ENCODE measurements around the gene SECISBP2. TPM values are rescaled to one million over a fixed set of nuclear protein-coding genes. Genes with fewer than 3 reads are reported as not detected.

Gene SECISBP2
- total and polyA plus RNA-seq, 2 donors (not counting 1 experiment from before 2014, with no cell fraction given) = 56.6 to 124 TPM

GRCh38 chr9:89277043-89277442 is 41.3 kb upstream of the SECISBP2 start:
- no peaks in the 10 kb centered on the region for H3K79me2 ChIP-seq (ENCODE audit: control insufficient read depth, insufficient read depth, low read length)
- Mint-ChIP-seq H3K4me3 (no peak overlapping the region), H3K27me3 (peaks cover 11% of the 10 kb centered on the region), H3K4me1 (no peaks in the 10 kb centered on the region), H3K27ac (no peak overlapping the region), H3K9me3 (ENCODE audit: insufficient read depth) (peaks cover 18% of the 10 kb centered on the region)
- no peaks in the 10 kb centered on the region for H3K36me3 ChIP-seq (replicated peaks in 1 of 2; ENCODE audit: control extremely low read depth in 1 of 2, control insufficient read depth in 1 of 2, extremely low read depth in 1 of 2, insufficient read depth in 2 of 2, low read length in 1 of 2)
- ChIA-PET POLR2A (no interaction called here), CTCF (no interaction called here)
- no peak overlapping the region for H2AFZ ChIP-seq (ENCODE audit: insufficient read depth, low read depth, low read length, poor library complexity, severe bottlenecking)
- H3K9ac ChIP-seq (ENCODE audit: low read length) = no peak overlapping the region
- no peaks in the 10 kb centered on the region for H3K4me1 ChIP-seq (ENCODE audit: control insufficient read depth in 2 of 2, insufficient read depth in 2 of 2, low read length in 2 of 2)
- TF ChIP-seq EZH2 (IDR thresholded peaks at IDR 0.05; ENCODE audit: borderline replicate concordance, insufficient read depth, low read depth, low read length, poor library complexity, severe bottlenecking) = no peak
- TF ChIP-seq, protein P1, sequence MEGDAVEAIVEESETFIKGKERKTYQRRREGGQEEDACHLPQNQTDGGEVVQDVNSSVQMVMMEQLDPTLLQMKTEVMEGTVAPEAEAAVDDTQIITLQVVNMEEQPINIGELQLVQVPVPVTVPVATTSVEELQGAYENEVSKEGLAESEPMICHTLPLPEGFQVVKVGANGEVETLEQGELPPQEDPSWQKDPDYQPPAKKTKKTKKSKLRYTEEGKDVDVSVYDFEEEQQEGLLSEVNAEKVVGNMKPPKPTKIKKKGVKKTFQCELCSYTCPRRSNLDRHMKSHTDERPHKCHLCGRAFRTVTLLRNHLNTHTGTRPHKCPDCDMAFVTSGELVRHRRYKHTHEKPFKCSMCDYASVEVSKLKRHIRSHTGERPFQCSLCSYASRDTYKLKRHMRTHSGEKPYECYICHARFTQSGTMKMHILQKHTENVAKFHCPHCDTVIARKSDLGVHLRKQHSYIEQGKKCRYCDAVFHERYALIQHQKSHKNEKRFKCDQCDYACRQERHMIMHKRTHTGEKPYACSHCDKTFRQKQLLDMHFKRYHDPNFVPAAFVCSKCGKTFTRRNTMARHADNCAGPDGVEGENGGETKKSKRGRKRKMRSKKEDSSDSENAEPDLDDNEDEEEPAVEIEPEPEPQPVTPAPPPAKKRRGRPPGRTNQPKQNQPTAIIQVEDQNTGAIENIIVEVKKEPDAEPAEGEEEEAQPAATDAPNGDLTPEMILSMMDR (IDR thresholded peaks at IDR 0.05) = no peak
- intact Hi-C loops (cut with micrococcal nuclease) = loop anchor here (5.0 kb wide), 1 partner anchor 685 kb away; no protein-coding TSS in a partner anchor
- WGBS (ENCODE audit: insufficient coverage) = 100% methylated on average over 1 of the region's 2 CpGs
- H3K27me3 ChIP-seq (replicated peaks in 1 of 4; ENCODE audit: control extremely low read depth in 1 of 4, control insufficient read depth in 3 of 4, insufficient read depth in 4 of 4, low read length in 3 of 4) = no peaks in the 10 kb centered on the region
- peaks cover 8 to 22% (median 18%) of the 10 kb centered on the region in 3 donors for H3K9me3 ChIP-seq (ENCODE audit: control extremely low read depth in 1 of 3, control insufficient read depth in 2 of 3, insufficient read depth in 1 of 3, low read length in 2 of 3)
- no peak overlapping the region for H3K4me3 ChIP-seq (ENCODE audit: control extremely low read depth in 1 of 5, extremely low read depth in 1 of 5, insufficient read depth in 1 of 5, low read depth in 2 of 5, low read length in 4 of 5)
- H4K20me1 ChIP-seq (ENCODE audit: control insufficient read depth, insufficient read depth, low read length, poor library complexity, severe bottlenecking) = no peaks in the 10 kb centered on the region
- DNase-seq = no peak
- no peak overlapping the region for H3K4me2 ChIP-seq (replicated peaks; ENCODE audit: low read depth, low read length, poor library complexity, severe bottlenecking)
- no peak overlapping the region for H3K27ac ChIP-seq (ENCODE audit: low read length in 2 of 2)
- no peak for ATAC-seq (ENCODE audit: low read depth)

- no peak overlapping the region for H3K27ac Mint-ChIP-seq
- Histone ChIP-seq H3K36me3 (replicated peaks in 1 of 2; ENCODE audit: control extremely low read depth in 1 of 2, control insufficient read depth in 1 of 2, extremely low read depth in 1 of 2, insufficient read depth in 2 of 2, low read length in 1 of 2) (no peaks in the 10 kb centered on the region), H3K4me1 (ENCODE audit: control insufficient read depth in 2 of 2, insufficient read depth in 2 of 2, low read length in 2 of 2) (no peaks in the 10 kb centered on the region), H3K27ac (ENCODE audit: low read length in 2 of 2) (no peak overlapping the region), H3K27me3 (replicated peaks in 1 of 4; ENCODE audit: control extremely low read depth in 1 of 4, control insufficient read depth in 3 of 4, insufficient read depth in 4 of 4, low read length in 3 of 4) (no peaks in the 10 kb centered on the region), H2AFZ (ENCODE audit: insufficient read depth, low read depth, low read length, poor library complexity, severe bottlenecking) (no peak overlapping the region), H3K79me2 (ENCODE audit: control insufficient read depth, insufficient read depth, low read length) (no peaks in the 10 kb centered on the region), H3K4me2 (replicated peaks; ENCODE audit: low read depth, low read length, poor library complexity, severe bottlenecking) (no peak overlapping the region), H3K9me3 (ENCODE audit: control extremely low read depth in 1 of 3, control insufficient read depth in 2 of 3, insufficient read depth in 1 of 3, low read length in 2 of 3) (peaks cover 7 to 18% (median 16%) of the 10 kb centered on the region in 3 donors), H4K20me1 (ENCODE audit: control insufficient read depth, insufficient read depth, low read length, poor library complexity, severe bottlenecking) (no peaks in the 10 kb centered on the region), H3K4me3 (ENCODE audit: control extremely low read depth in 1 of 5, extremely low read depth in 1 of 5, insufficient read depth in 1 of 5, low read depth in 2 of 5, low read length in 4 of 5) (no peak overlapping the region), H3K9ac (ENCODE audit: low read length) (no peak overlapping the region)
- peaks cover 18% of the 10 kb centered on the region for H3K9me3 Mint-ChIP-seq (ENCODE audit: insufficient read depth)
- intact Hi-C loops (cut with micrococcal nuclease) = loop anchor here (5.0 kb wide), 1 partner anchor 685 kb away; no protein-coding TSS in a partner anchor
- no peak for TF ChIP-seq EZH2 (IDR thresholded peaks at IDR 0.05; ENCODE audit: borderline replicate concordance, insufficient read depth, low read depth, low read length, poor library complexity, severe bottlenecking)
- TF ChIP-seq, protein P1 (IDR thresholded peaks at IDR 0.05) = no peak
- H3K4me3 Mint-ChIP-seq = no peak overlapping the region
- ATAC-seq (ENCODE audit: low read depth) (no peak), DNase-seq (no peak)
- H3K27me3 Mint-ChIP-seq = peaks cover 10% of the 10 kb centered on the region
- ChIA-PET POLR2A (no interaction called here), CTCF (no interaction called here)
- no peaks in the 10 kb centered on the region for H3K4me1 Mint-ChIP-seq
Measured at GRCh38 chr9:89277454-89277853, 40.8 kb upstream of the SECISBP2 start.
